ENCODE results near the gene TCTN1.

The TCTN1 gene

DNA sequence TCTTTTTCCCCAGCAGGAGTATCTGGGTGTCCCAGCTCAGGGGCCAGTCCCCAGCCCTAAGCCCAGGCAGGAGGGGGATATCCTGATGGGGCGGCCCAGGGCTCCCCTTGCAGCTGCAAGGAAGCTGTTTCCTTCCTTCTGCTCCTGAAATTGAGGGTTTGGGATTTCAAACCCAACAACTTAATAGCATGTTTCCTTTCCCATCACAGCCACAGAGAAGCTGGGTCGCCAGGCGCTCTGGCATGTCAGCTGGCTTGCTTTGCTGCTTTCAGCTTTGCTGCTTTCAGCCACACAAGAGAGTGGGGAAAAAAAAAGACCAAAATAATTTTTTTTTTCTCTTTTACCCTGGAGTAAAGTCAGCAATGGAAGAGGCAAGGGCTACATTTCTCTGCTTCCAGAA is 44.9 kb downstream of the TCTN1 start:
- H3K4me1 ChIP-seq (ENCODE audit: control extremely low read depth in 1 of 4, control insufficient read depth in 4 of 4, insufficient read depth in 4 of 4, low read length in 3 of 4), result peaks cover 6 to 27% (median 25%) of the 10 kb centered on the region in 4 experiments
- ChIA-PET POLR2A (no interaction called here), CTCF (interaction anchor here (1.5 kb wide), 1 partner anchor 33 kb away, joined by 3 read pairs; no protein-coding TSS in a partner anchor)
- peaks cover 0 to 4% (median 0%) of the 10 kb centered on the region in 4 experiments for H3K36me3 ChIP-seq (ENCODE audit: control insufficient read depth in 4 of 4, insufficient read depth in 4 of 4, low read length in 3 of 4)
- peaks cover 0 to 2% (median 0%) of the 10 kb centered on the region in 5 experiments for H3K9me3 ChIP-seq (ENCODE audit: control extremely low read depth in 1 of 5, control insufficient read depth in 4 of 5, insufficient read depth in 2 of 5, low read depth in 1 of 5, low read length in 4 of 5)
- H3K27me3 ChIP-seq (replicated peaks in 2 of 5; ENCODE audit: control insufficient read depth in 4 of 5, insufficient read depth in 5 of 5, low read length in 4 of 5), result no peaks in the 10 kb centered on the region
- H3K4me3 ChIP-seq (ENCODE audit: control insufficient read depth in 1 of 7, extremely low read depth in 1 of 7, insufficient read depth in 4 of 7, low read depth in 2 of 7, low read length in 6 of 7), result no peak overlapping the region
- DNase-seq, result no peak
- peak overlapping the region in 1 of 2 experiments; percentile 25 for H3K27ac ChIP-seq (ENCODE audit: insufficient read depth in 1 of 2, low read depth in 1 of 2, low read length in 2 of 2, poor library complexity in 1 of 2, severe bottlenecking in 2 of 2)
- WGBS (ENCODE audit: insufficient coverage), result no CpG with 5 or more reads among the region's 3 CpGs

DNA sequence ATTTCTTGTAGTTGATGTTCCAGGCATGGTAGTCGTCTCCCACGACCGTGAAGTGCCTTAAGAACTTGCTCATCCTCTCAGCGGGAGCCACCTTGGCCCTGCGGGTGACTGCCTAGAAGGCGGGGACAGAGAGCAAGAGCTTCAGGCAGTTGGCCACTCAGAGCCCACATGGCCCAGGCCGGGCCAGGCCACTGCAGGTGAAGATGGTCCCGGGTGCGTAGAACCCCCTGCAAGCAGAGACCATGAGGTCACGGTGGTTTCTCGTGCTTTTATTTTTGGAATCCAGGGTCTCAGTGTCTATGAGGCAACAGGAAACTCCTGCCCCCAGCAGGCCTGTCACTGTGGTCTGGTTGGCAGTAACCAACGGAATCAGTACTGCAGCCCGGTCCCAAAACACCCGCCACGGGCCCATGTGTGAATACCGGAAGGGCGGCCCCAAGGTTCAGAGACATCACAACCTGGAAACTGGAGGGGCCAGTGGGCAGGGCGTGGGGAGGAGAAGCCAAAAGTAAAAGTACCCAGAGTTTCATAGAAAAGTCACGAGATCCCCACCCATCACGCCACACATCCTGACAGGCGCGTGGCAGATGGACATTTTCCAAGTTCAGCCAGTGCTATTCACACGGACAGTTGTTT is 47.5 kb downstream of the TCTN1 start:
- peaks cover 0 to 10% (median 6%) of the 10 kb centered on the region in 5 experiments for H3K9me3 ChIP-seq (ENCODE audit: control extremely low read depth in 1 of 5, control insufficient read depth in 4 of 5, insufficient read depth in 2 of 5, low read depth in 1 of 5, low read length in 4 of 5)
- ChIA-PET CTCF (no interaction called here), POLR2A (no interaction called here)
- peaks cover 6 to 29% (median 25%) of the 10 kb centered on the region in 4 experiments for H3K4me1 ChIP-seq (ENCODE audit: control extremely low read depth in 1 of 4, control insufficient read depth in 4 of 4, insufficient read depth in 4 of 4, low read length in 3 of 4)
- WGBS (ENCODE audit: insufficient coverage), result 19% methylated on average over 16 of the region's 23 CpGs
- peak overlapping the region in 3 of 7 experiments; percentile 41 to 60 (median 59) for H3K4me3 ChIP-seq (ENCODE audit: control insufficient read depth in 1 of 7, extremely low read depth in 1 of 7, insufficient read depth in 4 of 7, low read depth in 2 of 7, low read length in 6 of 7)
- H3K36me3 ChIP-seq (ENCODE audit: control insufficient read depth in 4 of 4, insufficient read depth in 4 of 4, low read length in 3 of 4), result peaks cover 0 to 3% (median 0%) of the 10 kb centered on the region in 4 experiments
- peak overlapping the region; percentile 42 to 58 for H3K27ac ChIP-seq (ENCODE audit: insufficient read depth in 1 of 2, low read depth in 1 of 2, low read length in 2 of 2, poor library complexity in 1 of 2, severe bottlenecking in 2 of 2)
- DNase-seq, result peak; percentile 80 to 95 (median 94)
- no peaks in the 10 kb centered on the region for H3K27me3 ChIP-seq (replicated peaks in 2 of 5; ENCODE audit: control insufficient read depth in 4 of 5, insufficient read depth in 5 of 5, low read length in 4 of 5)

DNA sequence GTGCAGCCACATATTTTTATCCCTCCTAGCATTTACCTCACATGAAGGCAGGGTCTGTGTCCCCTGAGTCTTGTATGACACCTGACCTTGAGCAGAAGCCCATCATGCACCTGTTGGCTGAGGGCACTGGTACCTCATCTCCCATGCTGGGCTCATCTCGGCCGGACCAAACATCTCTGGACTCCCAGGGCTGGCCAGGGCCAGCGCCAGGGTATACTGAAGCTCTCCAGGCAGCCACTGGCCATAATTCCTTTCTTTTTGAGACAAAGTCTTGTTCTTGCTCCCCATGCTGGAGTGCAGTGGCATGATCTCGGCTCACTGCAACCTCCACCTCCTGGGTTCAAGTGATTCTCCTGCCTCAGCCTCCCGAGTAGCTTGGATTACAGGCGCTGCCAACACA is 53.0 kb downstream of the TCTN1 start:
- ChIA-PET POLR2A (no interaction called here), CTCF (interaction anchor here (1.0 to 1.2 kb wide), 2 partner anchors 11 to 36 kb away, joined by 3 to 4 read pairs; no protein-coding TSS in a partner anchor)
- Histone ChIP-seq H3K4me1 (ENCODE audit: control extremely low read depth in 1 of 4, control insufficient read depth in 4 of 4, insufficient read depth in 4 of 4, low read length in 3 of 4) (peaks cover 5 to 18% (median 10%) of the 10 kb centered on the region in 4 experiments), H3K36me3 (ENCODE audit: control insufficient read depth in 4 of 4, insufficient read depth in 4 of 4, low read length in 3 of 4) (no peaks in the 10 kb centered on the region), H3K27me3 (replicated peaks in 2 of 5; ENCODE audit: control insufficient read depth in 4 of 5, insufficient read depth in 5 of 5, low read length in 4 of 5) (no peaks in the 10 kb centered on the region), H3K27ac (ENCODE audit: insufficient read depth in 1 of 2, low read depth in 1 of 2, low read length in 2 of 2, poor library complexity in 1 of 2, severe bottlenecking in 2 of 2) (no peak overlapping the region), H3K4me3 (ENCODE audit: control insufficient read depth in 1 of 7, extremely low read depth in 1 of 7, insufficient read depth in 4 of 7, low read depth in 2 of 7, low read length in 6 of 7) (no peak overlapping the region), H3K9me3 (ENCODE audit: control extremely low read depth in 1 of 5, control insufficient read depth in 4 of 5, insufficient read depth in 2 of 5, low read depth in 1 of 5, low read length in 4 of 5) (peaks cover 0 to 10% (median 6%) of the 10 kb centered on the region in 5 experiments)
- WGBS (ENCODE audit: insufficient coverage), result 95% methylated on average over 3 of the region's 6 CpGs
- no peak for DNase-seq

DNA sequence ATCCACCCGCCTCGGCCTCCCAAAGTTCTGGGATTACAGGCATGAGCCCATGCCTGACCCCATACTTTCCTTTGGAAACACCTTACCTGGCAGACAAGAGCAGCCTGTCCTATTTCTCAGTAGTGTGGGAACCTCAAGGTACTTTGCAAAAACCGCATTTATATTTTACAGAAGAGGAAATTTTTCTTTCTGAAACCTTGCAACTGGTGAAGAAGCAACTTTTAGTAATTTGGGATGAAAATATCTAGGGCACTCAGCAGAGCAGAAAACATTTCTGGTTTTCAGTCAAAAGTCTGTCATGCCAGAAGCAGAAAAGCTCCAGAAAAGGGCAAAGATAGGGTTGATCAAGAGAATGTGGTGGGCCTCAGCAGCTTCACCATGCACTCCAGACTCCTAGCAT is 53.7 kb downstream of the TCTN1 start:
- no peak for DNase-seq
- ChIA-PET CTCF (interaction anchor here (1.0 to 1.4 kb wide), 2 partner anchors 30 to 36 kb away, joined by 3 to 6 read pairs; no protein-coding TSS in a partner anchor), POLR2A (no interaction called here)
- no peaks in the 10 kb centered on the region for H3K27me3 ChIP-seq (replicated peaks in 2 of 5; ENCODE audit: control insufficient read depth in 4 of 5, insufficient read depth in 5 of 5, low read length in 4 of 5)
- peaks cover 0 to 10% (median 6%) of the 10 kb centered on the region in 5 experiments for H3K9me3 ChIP-seq (ENCODE audit: control extremely low read depth in 1 of 5, control insufficient read depth in 4 of 5, insufficient read depth in 2 of 5, low read depth in 1 of 5, low read length in 4 of 5)
- no peak overlapping the region for H3K4me3 ChIP-seq (ENCODE audit: control insufficient read depth in 1 of 7, extremely low read depth in 1 of 7, insufficient read depth in 4 of 7, low read depth in 2 of 7, low read length in 6 of 7)
- WGBS (ENCODE audit: insufficient coverage), result 97% methylated on average over 3 of the region's 3 CpGs
- H3K27ac ChIP-seq (ENCODE audit: insufficient read depth in 1 of 2, low read depth in 1 of 2, low read length in 2 of 2, poor library complexity in 1 of 2, severe bottlenecking in 2 of 2), result no peak overlapping the region
- H3K36me3 ChIP-seq (ENCODE audit: control insufficient read depth in 4 of 4, insufficient read depth in 4 of 4, low read length in 3 of 4), result no peaks in the 10 kb centered on the region
- H3K4me1 ChIP-seq (ENCODE audit: control extremely low read depth in 1 of 4, control insufficient read depth in 4 of 4, insufficient read depth in 4 of 4, low read length in 3 of 4), result peaks cover 0 to 12% (median 5%) of the 10 kb centered on the region in 4 experiments

DNA sequence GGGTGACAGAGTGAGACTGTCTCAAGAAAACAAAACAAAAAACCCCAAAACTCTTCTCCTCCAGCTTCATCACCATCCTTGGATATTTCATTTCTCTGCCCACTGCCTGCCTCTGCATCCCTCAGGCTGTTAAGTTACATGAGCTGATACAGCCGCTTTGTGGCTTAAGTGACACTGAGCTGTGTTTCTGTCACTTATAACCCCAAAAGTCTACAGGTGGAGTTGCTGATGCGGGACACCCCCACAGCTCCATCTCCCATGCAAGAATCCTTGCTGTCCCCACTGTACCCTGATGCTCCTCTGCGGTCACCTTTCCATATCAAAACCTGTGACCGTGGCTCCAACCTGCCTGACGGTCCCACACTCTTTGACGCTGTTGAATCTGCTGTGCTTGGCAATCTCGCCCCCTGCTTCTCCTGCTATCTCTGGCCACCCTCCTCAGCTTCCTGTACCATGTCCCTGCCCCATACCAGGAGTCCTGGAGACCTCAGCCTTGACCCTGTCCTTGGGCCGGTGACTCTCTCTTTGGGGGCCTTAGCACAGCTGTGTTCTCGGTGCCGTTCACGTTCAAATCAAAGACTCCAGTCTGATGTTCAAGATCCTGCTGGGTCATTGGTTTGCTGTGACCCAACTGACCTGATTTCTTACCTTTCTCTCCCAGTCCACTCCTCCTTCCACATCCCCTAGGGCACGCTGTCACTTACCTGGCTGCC is 54.7 kb downstream of the TCTN1 start:
- CTCF ChIA-PET, result interaction anchor here (1.4 kb wide), 1 partner anchor 29 kb away, joined by 6 read pairs; no protein-coding TSS in a partner anchor
- WGBS (ENCODE audit: insufficient coverage), result 94% methylated on average over 12 of the region's 12 CpGs

DNA sequence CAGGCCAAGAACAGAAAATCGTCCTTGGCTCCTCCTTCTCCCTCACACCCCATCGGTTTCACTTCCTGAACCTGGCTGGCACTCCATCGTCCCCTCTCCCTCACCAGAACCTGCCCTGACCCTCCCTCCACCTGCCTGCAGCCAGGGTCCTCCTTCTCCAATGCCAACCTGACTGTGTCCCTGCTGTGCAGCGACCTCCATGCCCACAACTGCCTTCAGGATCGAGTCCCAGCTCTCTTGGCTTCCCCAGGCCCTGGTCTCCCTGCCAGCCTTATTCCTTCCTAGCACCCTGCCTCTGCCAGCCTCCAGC is 55.2 kb downstream of the TCTN1 start:
- H3K9me3 ChIP-seq (ENCODE audit: control extremely low read depth in 1 of 5, control insufficient read depth in 4 of 5, insufficient read depth in 2 of 5, low read depth in 1 of 5, low read length in 4 of 5), result peaks cover 0 to 10% (median 4%) of the 10 kb centered on the region in 5 experiments
- H3K4me1 ChIP-seq (ENCODE audit: control extremely low read depth in 1 of 4, control insufficient read depth in 4 of 4, insufficient read depth in 4 of 4, low read length in 3 of 4), result peaks cover 0 to 12% (median 5%) of the 10 kb centered on the region in 4 experiments
- H3K27me3 ChIP-seq (replicated peaks in 2 of 5; ENCODE audit: control insufficient read depth in 4 of 5, insufficient read depth in 5 of 5, low read length in 4 of 5), result no peaks in the 10 kb centered on the region
- no peak overlapping the region for H3K4me3 ChIP-seq (ENCODE audit: control insufficient read depth in 1 of 7, extremely low read depth in 1 of 7, insufficient read depth in 4 of 7, low read depth in 2 of 7, low read length in 6 of 7)
- no peaks in the 10 kb centered on the region for H3K36me3 ChIP-seq (ENCODE audit: control insufficient read depth in 4 of 4, insufficient read depth in 4 of 4, low read length in 3 of 4)
- no peak overlapping the region for H3K27ac ChIP-seq (ENCODE audit: insufficient read depth in 1 of 2, low read depth in 1 of 2, low read length in 2 of 2, poor library complexity in 1 of 2, severe bottlenecking in 2 of 2)
- ChIA-PET POLR2A (no interaction called here), CTCF (no interaction called here)
- no peak for DNase-seq
- WGBS (ENCODE audit: insufficient coverage), result 72% methylated on average over 5 of the region's 5 CpGs

More for the DNA sequence above, 54.7 kb downstream of the TCTN1 start:
- Histone ChIP-seq H3K27me3 (replicated peaks in 2 of 5; ENCODE audit: control insufficient read depth in 4 of 5, insufficient read depth in 5 of 5, low read length in 4 of 5) (no peaks in the 10 kb centered on the region), H3K27ac (ENCODE audit: insufficient read depth in 1 of 2, low read depth in 1 of 2, low read length in 2 of 2, poor library complexity in 1 of 2, severe bottlenecking in 2 of 2) (no peak overlapping the region), H3K9me3 (ENCODE audit: control extremely low read depth in 1 of 5, control insufficient read depth in 4 of 5, insufficient read depth in 2 of 5, low read depth in 1 of 5, low read length in 4 of 5) (peaks cover 0 to 10% (median 6%) of the 10 kb centered on the region in 5 experiments), H3K4me3 (ENCODE audit: control insufficient read depth in 1 of 7, extremely low read depth in 1 of 7, insufficient read depth in 4 of 7, low read depth in 2 of 7, low read length in 6 of 7) (no peak overlapping the region), H3K36me3 (ENCODE audit: control insufficient read depth in 4 of 4, insufficient read depth in 4 of 4, low read length in 3 of 4) (no peaks in the 10 kb centered on the region), H3K4me1 (ENCODE audit: control extremely low read depth in 1 of 4, control insufficient read depth in 4 of 4, insufficient read depth in 4 of 4, low read length in 3 of 4) (peaks cover 0 to 12% (median 5%) of the 10 kb centered on the region in 4 experiments)
- DNase-seq, result no peak
- POLR2A ChIA-PET, result interaction anchor here (0.5 kb wide), 1 partner anchor 64 kb away, joined by 3 read pairs; no protein-coding TSS in a partner anchor
